Endothelial cell of umbilical vein (primary cell): Measurements from ENCODE around the gene AP3M1. TPM values are rescaled to one million over a fixed set of nuclear protein-coding genes. Genes with fewer than 3 reads are reported as not detected.

ENCODE experiments used
- BruUV-seq: library from RNA; stranded (reverse); fragments of 400-500 nt; replicated peaks from 2 replicates; lab custom pipeline; 2021; lab: Mats Ljungman, UMichigan
- CTCF ChIA-PET: fragments of 300-600, 350-600 bp; sonication (Branson Sonifier 250); formaldehyde crosslinking; loops from one replicate; lab custom pipeline; 2021; ENCODE audit warnings: antibody characterized with exemption, inconsistent platforms; lab: Charles Lee
- POLR2A ChIA-PET: fragments of 300-600, 350-600 bp; sonication (Branson Sonifier 250); formaldehyde crosslinking; loops from one replicate; lab custom pipeline; 2021; ENCODE audit warnings: antibody characterized with exemption, inconsistent platforms; lab: Charles Lee
- DNase-seq: peaks from one replicate; pipeline ENCODE4 v3.0.0-alpha.2; 2011; ENCODE audit warnings: low read depth, low spot score
- FAIRE-seq: peaks from 2 replicates; lab custom pipeline; 2011; peaks lifted over from hg19 to GRCh38; lab: Jason Lieb, UNC
- H2AFZ ChIP-seq: 2 replicates; pipeline ENCODE4 v1.6.0; 2012; ENCODE audit warnings: low read depth, low read length, control low read depth, inconsistent platforms
- H3K27ac ChIP-seq: 2 replicates; pipeline ENCODE4 v1.5.1; 2011; ENCODE audit warnings: low read depth, mild to moderate bottlenecking, control low read depth, low read length, moderate library complexity; ENCODE audit not compliant: insufficient read depth
- H3K27me3 ChIP-seq, 2 experiments: 2 replicates each; pipeline versions ENCODE4 v1.6.0 to v1.6.1; 2011; ENCODE audit warnings: low read length in 2 of 2, mixed read lengths in 1 of 2; ENCODE audit not compliant: control insufficient read depth in 2 of 2, insufficient read depth in 2 of 2
- H3K36me3 ChIP-seq, 2 experiments: 2 replicates in 1 of 2; 3 replicates in 1 of 2; pipeline ENCODE4 v1.5.1; 2011; ENCODE audit warnings: low read length in 2 of 2, mild to moderate bottlenecking in 1 of 2, moderate library complexity in 1 of 2; ENCODE audit not compliant: control insufficient read depth in 2 of 2, insufficient read depth in 2 of 2; ENCODE audit errors: extremely low read depth in 1 of 2
- H3K4me1 ChIP-seq: 3 replicates; pipeline ENCODE4 v1.5.1; 2011; ENCODE audit warnings: mild to moderate bottlenecking, low read length; ENCODE audit not compliant: control insufficient read depth, insufficient read depth; ENCODE audit errors: extremely low read depth
- H3K4me2 ChIP-seq: 2 replicates; pipeline ENCODE4 v1.6.1; 2011; ENCODE audit warnings: low read length, control low read depth, mixed read lengths; ENCODE audit not compliant: insufficient read depth
- H3K4me3 ChIP-seq, 3 experiments: fragments of 200-600 bp in 1 of 3; sonication (generic), shearing (Covaris generic) in 1 of 3; replicated peaks in 1 of 3; 2 replicates each; pipeline ENCODE4 v1.5.1; 2011 to 2016; ENCODE audit warnings: control low read depth in 3 of 3, low read length in 3 of 3, mild to moderate bottlenecking in 2 of 3, inconsistent platforms in 1 of 3, low read depth in 1 of 3, moderate library complexity in 1 of 3; ENCODE audit not compliant: insufficient read depth in 1 of 3
- H3K79me2 ChIP-seq: 2 replicates; pipeline ENCODE4 v1.6.0; 2012; ENCODE audit warnings: low read length, inconsistent platforms; ENCODE audit not compliant: control insufficient read depth, insufficient read depth
- H3K9ac ChIP-seq: replicated peaks from 2 replicates; pipeline ENCODE3; 2011; ENCODE audit warnings: low read length, control low read depth; ENCODE audit not compliant: insufficient read depth; ENCODE audit errors: extremely low read depth
- H3K9me1 ChIP-seq: replicated peaks from 3 replicates; pipeline ENCODE4 v1.6.0; 2011; ENCODE audit warnings: mild to moderate bottlenecking, low read length; ENCODE audit not compliant: control insufficient read depth, insufficient read depth; ENCODE audit errors: extremely low read depth
- H3K9me3 ChIP-seq: replicated peaks from 2 replicates; pipeline ENCODE4 v1.5.1; 2012; ENCODE audit warnings: low read length, inconsistent platforms; ENCODE audit not compliant: control insufficient read depth, insufficient read depth
- H4K20me1 ChIP-seq: replicated peaks from 2 replicates; pipeline ENCODE3; 2011; ENCODE audit warnings: mild to moderate bottlenecking, low read length; ENCODE audit not compliant: control insufficient read depth, insufficient read depth; ENCODE audit errors: extremely low read depth
- EZH2 ChIP-seq: IDR thresholded peaks from 2 replicates; pipeline ENCODE4 v1.6.1; 2012; ENCODE audit warnings: borderline replicate concordance, low read depth, mild to moderate bottlenecking, moderate library complexity, low read length, inconsistent platforms; ENCODE audit not compliant: severe bottlenecking
- FOS ChIP-seq: IDR thresholded peaks from 2 replicates; pipeline ENCODE4 v1.6.1; 2011; ENCODE audit warnings: mild to moderate bottlenecking, low read length, moderate library complexity, borderline replicate concordance; ENCODE audit not compliant: insufficient read depth
- GATA2 ChIP-seq: IDR thresholded peaks from 2 replicates; pipeline ENCODE4 v1.7.0; 2011; ENCODE audit warnings: low read depth, mild to moderate bottlenecking, moderate library complexity, mixed read lengths, low read length; ENCODE audit not compliant: insufficient read length, insufficient read depth
- JUN ChIP-seq: IDR thresholded peaks from 2 replicates; pipeline ENCODE4 v1.6.1; 2011; ENCODE audit warnings: borderline replicate concordance, low read depth; ENCODE audit not compliant: insufficient read length, insufficient read depth
- MYC ChIP-seq: IDR thresholded peaks from one replicate; pipeline ENCODE4 v1.6.1; 2011; ENCODE audit warnings: mild to moderate bottlenecking, low read depth, low read length
- POLR2A ChIP-seq: IDR thresholded peaks from 2 replicates; pipeline ENCODE4 v1.6.1; 2012; ENCODE audit warnings: low read depth, mild to moderate bottlenecking, control low read depth, low read length
- POLR2AphosphoS5 ChIP-seq: IDR thresholded peaks from 2 replicates; pipeline ENCODE4 v1.6.1; 2012; ENCODE audit warnings: low read depth, mild to moderate bottlenecking, control low read depth, low read length, moderate library complexity; ENCODE audit not compliant: insufficient read depth
- dilution Hi-C: fragments of 300-500 bp; cut with MboI; formaldehyde crosslinking; loops from one replicate; pipeline ENCODE4 v1.15.0; 2019; ENCODE audit warnings: low sequenced_read_pairs; ENCODE audit not compliant: extremely low pct_ligation_motif_present
- intact Hi-C: fragments of 100-400 bp; cut with micrococcal nuclease; formaldehyde crosslinking; loops from one replicate; pipeline ENCODE4 v1.10.0; 2022
- polyA plus RNA-seq, 4 experiments: library from polyadenylated mRNA; depleted of rRNA in 3 of 4; stranded (reverse) in 3 of 4; unstranded in 1 of 4; fragments of >200 nt; gene quantifications; 2 replicates each; pipeline versions ENCODE4 v1.2.1 to v1.2.3, GENCODE V29; 2011 to 2012; ENCODE audit warnings: missing spikeins in 1 of 4
- total RNA-seq: library from RNA; stranded (reverse); gene quantifications from 2 replicates; pipeline ENCODE4 v1.2.3, GENCODE V29; 2021
- TF ChIP-seq, protein P1 (sequence below): IDR thresholded peaks from 2 replicates; pipeline ENCODE4 v1.6.1; 2011; ENCODE audit not compliant: insufficient read depth, insufficient read length
- TF ChIP-seq, protein P2 (sequence below), 2 donors: IDR thresholded peaks; 1 replicate in 1 of 2; 2 replicates in 1 of 2; pipeline ENCODE4 v1.5.1; 2011; ENCODE audit warnings: low read length in 2 of 2, mild to moderate bottlenecking in 2 of 2, moderate library complexity in 2 of 2, control low read depth in 1 of 2, inconsistent platforms in 1 of 2, low read depth in 1 of 2; ENCODE audit not compliant: insufficient read depth in 1 of 2; ENCODE audit errors: extremely low read depth in 1 of 2

The AP3M1 gene
- total and polyA plus RNA-seq, 2 donors (not counting 3 experiments of a cell fraction or from before 2014, with no cell fraction given), result 34.0 to 58.8 TPM

DNA sequence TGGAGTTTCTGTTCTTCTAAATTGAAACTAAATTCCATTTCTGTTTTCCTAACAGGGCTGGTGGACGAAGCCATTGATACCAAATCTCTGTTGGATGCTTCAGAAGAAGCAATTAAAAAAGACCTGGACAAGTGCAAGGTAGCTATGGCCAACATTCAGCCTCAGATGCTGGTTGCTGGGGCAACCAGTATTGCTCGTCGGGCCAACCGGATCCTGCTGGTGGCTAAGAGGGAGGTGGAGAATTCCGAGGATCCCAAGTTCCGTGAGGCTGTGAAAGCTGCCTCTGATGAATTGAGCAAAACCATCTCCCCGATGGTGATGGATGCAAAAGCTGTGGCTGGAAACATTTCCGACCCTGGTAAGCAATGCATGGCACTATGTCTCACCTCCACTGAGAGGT lies 45.6 kb downstream of the AP3M1 start:
- Histone ChIP-seq H3K79me2 (peaks cover 14% of the 10 kb centered on the region), H2AFZ (no peak overlapping the region), H3K27ac (no peak overlapping the region), H3K4me3 (no peak overlapping the region), H3K36me3 (peaks cover 34 to 49% of the 10 kb centered on the region in 2 experiments), H3K9ac (no peak overlapping the region), H3K9me1 (no peaks in the 10 kb centered on the region), H3K9me3 (no peaks in the 10 kb centered on the region), H3K4me2 (no peak overlapping the region), H3K27me3 (no peaks in the 10 kb centered on the region), H4K20me1 (peaks cover 3% of the 10 kb centered on the region), H3K4me1 (no peaks in the 10 kb centered on the region)
- no TSS peak for BruUV-seq
- TF ChIP-seq POLR2AphosphoS5, result no peak
- TF ChIP-seq, protein P1, sequence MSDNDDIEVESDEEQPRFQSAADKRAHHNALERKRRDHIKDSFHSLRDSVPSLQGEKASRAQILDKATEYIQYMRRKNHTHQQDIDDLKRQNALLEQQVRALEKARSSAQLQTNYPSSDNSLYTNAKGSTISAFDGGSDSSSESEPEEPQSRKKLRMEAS, result no peak
- no peak for TF ChIP-seq POLR2A
- TF ChIP-seq, protein P2, sequence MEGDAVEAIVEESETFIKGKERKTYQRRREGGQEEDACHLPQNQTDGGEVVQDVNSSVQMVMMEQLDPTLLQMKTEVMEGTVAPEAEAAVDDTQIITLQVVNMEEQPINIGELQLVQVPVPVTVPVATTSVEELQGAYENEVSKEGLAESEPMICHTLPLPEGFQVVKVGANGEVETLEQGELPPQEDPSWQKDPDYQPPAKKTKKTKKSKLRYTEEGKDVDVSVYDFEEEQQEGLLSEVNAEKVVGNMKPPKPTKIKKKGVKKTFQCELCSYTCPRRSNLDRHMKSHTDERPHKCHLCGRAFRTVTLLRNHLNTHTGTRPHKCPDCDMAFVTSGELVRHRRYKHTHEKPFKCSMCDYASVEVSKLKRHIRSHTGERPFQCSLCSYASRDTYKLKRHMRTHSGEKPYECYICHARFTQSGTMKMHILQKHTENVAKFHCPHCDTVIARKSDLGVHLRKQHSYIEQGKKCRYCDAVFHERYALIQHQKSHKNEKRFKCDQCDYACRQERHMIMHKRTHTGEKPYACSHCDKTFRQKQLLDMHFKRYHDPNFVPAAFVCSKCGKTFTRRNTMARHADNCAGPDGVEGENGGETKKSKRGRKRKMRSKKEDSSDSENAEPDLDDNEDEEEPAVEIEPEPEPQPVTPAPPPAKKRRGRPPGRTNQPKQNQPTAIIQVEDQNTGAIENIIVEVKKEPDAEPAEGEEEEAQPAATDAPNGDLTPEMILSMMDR (IDR thresholded peaks at IDR 0.05; ENCODE audit: extremely low read depth in 1 of 2, insufficient read depth in 1 of 2, low read depth in 1 of 2, low read length in 2 of 2), result no peak
- TF ChIP-seq GATA2, result no peak
- DNase-seq (no peak), FAIRE-seq (no peak)
- CTCF ChIA-PET, result interaction anchor here (0.8 to 2.6 kb wide), 3 partner anchors 130 to 218 kb away, joined by 3 to 34 read pairs (median 4); no protein-coding TSS in a partner anchor
- intact Hi-C loops (no loop called here), dilution Hi-C loops (no loop called here)
- POLR2A ChIA-PET, result no interaction called here

DNA sequence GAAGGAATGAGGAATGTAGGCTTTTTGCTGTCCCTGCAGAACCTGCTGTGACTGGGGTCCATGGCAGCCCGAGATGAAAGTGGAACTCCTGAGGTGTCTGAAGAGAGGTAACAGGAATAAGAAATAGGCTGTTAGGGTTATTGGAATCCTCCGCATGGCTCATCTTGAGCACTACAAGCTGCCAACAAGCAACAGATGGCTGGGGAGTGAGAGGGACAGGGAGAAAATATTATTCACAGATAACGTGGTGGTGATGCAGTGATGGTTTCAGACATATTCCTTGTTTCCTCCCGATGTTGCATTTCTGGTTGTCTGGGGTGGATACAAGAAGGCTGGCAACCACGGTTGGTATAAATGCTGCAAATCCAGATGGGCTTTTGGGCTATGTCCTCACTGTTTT lies 46.1 kb downstream of the AP3M1 start:
- DNase-seq (no peak), FAIRE-seq (no peak)
- Histone ChIP-seq H3K36me3 (peaks cover 34 to 44% of the 10 kb centered on the region in 2 experiments), H3K27me3 (no peaks in the 10 kb centered on the region), H3K4me1 (no peaks in the 10 kb centered on the region), H4K20me1 (peaks cover 3% of the 10 kb centered on the region), H3K4me3 (no peak overlapping the region), H3K79me2 (peaks cover 14% of the 10 kb centered on the region), H3K9ac (no peak overlapping the region), H3K9me1 (no peaks in the 10 kb centered on the region), H2AFZ (no peak overlapping the region), H3K9me3 (no peaks in the 10 kb centered on the region), H3K27ac (no peak overlapping the region), H3K4me2 (no peak overlapping the region)
- no TSS peak for BruUV-seq
- POLR2A ChIA-PET, result no interaction called here
- dilution Hi-C loops (no loop called here), intact Hi-C loops (no loop called here)
- CTCF ChIA-PET, result interaction anchor here (0.8 to 2.6 kb wide), 4 partner anchors 130 to 217 kb away, joined by 3 to 34 read pairs (median 8); no protein-coding TSS in a partner anchor
- TF ChIP-seq FOS, result no peak
- TF ChIP-seq POLR2AphosphoS5, result no peak
- TF ChIP-seq GATA2, result no peak
- TF ChIP-seq JUN, result no peak
- TF ChIP-seq EZH2, result no peak
- TF ChIP-seq, protein P2 (IDR thresholded peaks at IDR 0.05; ENCODE audit: extremely low read depth in 1 of 2, insufficient read depth in 1 of 2, low read depth in 1 of 2, low read length in 2 of 2), result no peak
- TF ChIP-seq, protein P1, result no peak
- no peak for TF ChIP-seq MYC
- TF ChIP-seq POLR2A, result no peak
